GM12872 (cell line): ENCODE measurements around the gene GPATCH3.

Experiments used
- CTCF ChIP-seq: IDR thresholded peaks from 3 replicates; pipeline ENCODE4 v1.5.1; 2011; ENCODE audit warnings: low read depth, mild to moderate bottlenecking, low read length, moderate library complexity; ENCODE audit not compliant: insufficient read depth

GPATCH3 gene

DNA sequence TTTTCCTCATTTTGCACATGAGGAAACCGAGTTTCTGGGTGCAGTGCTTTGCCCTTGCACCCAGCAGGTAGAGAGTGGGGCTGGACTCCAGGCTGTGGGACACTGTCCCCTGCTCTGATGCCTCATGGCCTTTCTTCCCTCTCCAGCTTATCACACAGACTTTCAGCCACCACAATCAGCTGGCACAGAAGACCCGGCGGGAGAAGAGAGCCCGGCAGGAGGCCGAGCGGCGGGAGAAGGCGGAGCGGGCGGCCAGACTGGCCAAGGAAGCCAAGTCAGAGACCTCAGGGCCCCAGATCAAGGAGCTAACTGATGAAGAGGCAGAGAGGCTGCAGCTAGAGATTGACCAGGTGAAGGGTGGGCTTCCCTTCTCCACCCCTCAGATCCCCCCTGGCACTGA lies 41.0 kb upstream of the GPATCH3 start:
- TF ChIP-seq CTCF, result no peak

DNA sequence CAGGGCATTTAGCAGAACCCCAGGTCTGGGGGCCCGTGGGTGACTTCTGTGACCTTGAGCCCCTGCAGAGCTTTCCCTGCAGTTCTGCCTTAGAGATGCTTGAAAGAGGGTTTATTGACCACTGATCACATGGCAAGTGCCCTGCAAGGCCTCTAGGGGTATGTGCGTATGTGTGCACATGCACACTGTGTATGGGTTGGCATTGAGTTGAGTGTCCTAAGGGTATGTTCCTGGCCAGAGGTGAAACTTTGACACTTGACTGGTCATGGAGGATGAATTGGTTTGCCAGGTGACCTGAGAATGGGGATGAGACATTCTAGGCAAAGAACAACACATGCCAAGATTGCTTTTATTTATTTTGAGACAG lies 38.4 kb upstream of the GPATCH3 start:
- no peak for TF ChIP-seq CTCF

DNA sequence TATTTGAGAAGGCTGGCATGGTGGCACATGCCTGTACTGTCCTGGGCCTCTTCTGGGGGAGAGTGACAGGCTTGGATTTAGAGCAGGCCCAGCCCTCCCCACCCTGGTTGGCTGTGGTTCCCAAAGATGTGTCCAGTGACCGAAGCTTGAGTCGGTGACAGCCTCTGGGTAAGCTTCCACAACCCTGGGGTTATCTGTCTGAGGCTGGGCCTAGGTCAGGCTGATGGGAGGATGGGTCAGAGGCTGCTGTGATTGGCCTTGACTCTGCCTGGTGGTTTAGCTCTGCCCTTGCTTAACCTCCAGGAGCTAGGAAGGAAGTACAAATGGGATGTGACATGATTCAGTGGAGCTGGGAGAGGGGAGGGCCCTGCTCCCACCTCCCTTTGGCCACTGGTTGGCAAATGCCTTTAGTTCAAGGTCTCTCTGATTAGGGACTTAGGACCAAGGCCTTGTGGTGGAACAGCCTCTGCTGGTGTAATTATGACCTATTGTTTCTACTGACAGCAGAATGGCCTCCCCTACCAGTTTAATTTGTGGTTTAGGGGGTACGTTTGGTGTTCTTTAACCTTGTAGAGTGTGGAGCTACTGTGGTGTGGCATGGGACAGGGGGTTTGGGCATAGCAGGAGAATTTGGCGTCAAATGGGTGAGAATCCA lies 37.9 kb upstream of the GPATCH3 start:
- TF ChIP-seq CTCF, result no peak

- no peak for TF ChIP-seq CTCF
These were observed 36.6 kb upstream of the GPATCH3 start for GRCh38 chr1:26936823-26937222.

DNA sequence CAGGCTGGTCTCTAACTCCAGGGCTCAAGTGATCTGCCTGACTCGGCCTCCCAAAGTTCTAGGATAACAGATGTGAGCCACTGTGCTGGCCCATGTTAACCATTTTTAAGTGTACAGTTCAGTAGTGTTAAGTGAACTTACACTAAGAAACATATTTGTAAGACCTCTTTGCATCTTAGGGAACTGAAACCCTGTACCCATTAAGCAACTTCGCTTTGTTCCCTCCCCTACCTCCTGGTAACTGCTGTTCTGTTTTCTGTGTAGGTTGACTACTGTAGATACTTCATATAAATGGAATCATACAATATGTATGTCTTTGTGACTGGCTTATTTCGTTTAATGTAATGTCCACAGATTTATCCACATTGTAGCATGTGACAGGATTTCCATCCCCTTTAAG lies 32.3 kb upstream of the GPATCH3 start:
- TF ChIP-seq CTCF, result no peak

DNA sequence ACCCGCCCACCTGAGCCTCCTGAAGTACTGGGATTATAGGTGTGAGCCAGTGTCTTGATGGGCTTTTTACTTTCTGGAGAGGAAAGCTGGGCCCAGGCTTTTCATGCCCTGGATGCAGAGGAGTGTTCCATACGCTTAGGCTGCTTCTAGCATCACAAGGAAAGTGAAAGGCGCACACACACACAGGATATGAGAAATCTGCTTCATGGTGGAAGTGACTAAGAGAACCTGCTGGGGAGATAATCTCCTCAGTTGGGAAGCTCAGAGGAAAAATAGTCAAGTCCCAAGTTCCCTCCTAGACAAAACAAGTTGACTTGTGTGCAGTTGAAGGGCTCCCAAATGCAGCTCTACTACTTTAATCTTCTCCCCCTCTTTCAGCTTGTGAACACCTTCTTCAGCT lies 23.4 kb upstream of the GPATCH3 start:
- TF ChIP-seq CTCF, result no peak

DNA sequence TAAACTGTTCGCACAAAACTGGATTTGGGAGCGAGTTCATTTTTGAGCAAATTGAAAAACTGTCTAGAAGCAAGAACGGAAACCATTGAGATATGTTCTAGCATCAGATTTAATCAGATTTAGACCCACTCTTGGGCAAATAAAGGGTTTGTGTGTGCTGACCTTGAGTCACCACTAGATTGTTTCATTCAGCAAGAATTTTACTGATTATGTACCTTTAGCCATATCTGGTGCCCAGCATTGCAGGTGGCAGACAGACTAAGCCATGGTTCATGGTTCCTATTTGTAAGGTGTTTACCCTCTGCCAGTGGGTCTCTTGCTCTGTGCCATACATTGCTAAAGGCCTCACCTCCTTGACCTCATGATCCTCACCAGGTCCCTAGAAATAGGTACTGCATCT lies 22.6 kb upstream of the GPATCH3 start:
- no peak for TF ChIP-seq CTCF

GRCh38 chr1:26922431-26922729 lies 22.1 kb upstream of the GPATCH3 start:
- TF ChIP-seq CTCF, result no peak
